ENCODE results near the gene C2orf81. TPM values are rescaled to one million over a fixed set of nuclear protein-coding genes. Genes with fewer than 3 reads are reported as not detected.
A peak's percentile ranks its signal among the peaks of the same experiment; 100 is the strongest.
"Not testable (repeated sequence)": the region's sequence is repeated elsewhere in the genome, so short reads cannot be mapped to it uniquely, and the experiment has no call there.

Gene C2orf81
- total RNA-seq, 1 donor from 2014 or later: 0.52 TPM

- Histone ChIP-seq H3K9me3 (ENCODE audit: control insufficient read depth in 3 of 3, low read length in 3 of 3) (no peaks in the 10 kb centered on the region), H3K27me3 (ENCODE audit: control insufficient read depth in 3 of 3, insufficient read depth in 3 of 3, low read length in 3 of 3) (peaks cover 8 to 23% (median 19%) of the 10 kb centered on the region in 3 donors), H3K4me1 (ENCODE audit: control insufficient read depth in 3 of 3, insufficient read depth in 3 of 3, low read length in 3 of 3) (peaks cover 12 to 15% (median 13%) of the 10 kb centered on the region in 3 donors), H3K9ac (ENCODE audit: low read depth in 1 of 3, low read length in 3 of 3) (no peak overlapping the region), H3K27ac (ENCODE audit: low read depth, low read length) (no peak overlapping the region), H3K36me3 (ENCODE audit: control insufficient read depth in 3 of 3, insufficient read depth in 3 of 3, low read length in 3 of 3) (peaks cover 5 to 17% (median 6%) of the 10 kb centered on the region in 3 donors), H3K4me3 (ENCODE audit: low read length in 3 of 3) (no peak overlapping the region)
Observed at GRCh38 chr2:74423231-74424095, 2.0 kb upstream of the C2orf81 start.

GRCh38 chr2:74420443-74421103, 846 bp downstream of the C2orf81 start:
- H3K4me1 ChIP-seq (ENCODE audit: control insufficient read depth in 3 of 3, insufficient read depth in 3 of 3, low read length in 3 of 3): peaks cover 20 to 22% (median 20%) of the 10 kb centered on the region in 3 donors
- H3K4me3 ChIP-seq (ENCODE audit: low read length in 3 of 3): peak overlapping the region in 1 of 3 donors; percentile 77
- H3K9me3 ChIP-seq (ENCODE audit: control insufficient read depth in 3 of 3, low read length in 3 of 3); H3K9ac ChIP-seq (ENCODE audit: low read depth in 1 of 3, low read length in 3 of 3); H3K27ac ChIP-seq (ENCODE audit: low read depth, low read length); H3K36me3 ChIP-seq (ENCODE audit: control insufficient read depth in 3 of 3, insufficient read depth in 3 of 3, low read length in 3 of 3): not testable (repeated sequence)
- H3K27me3 ChIP-seq (ENCODE audit: control insufficient read depth in 3 of 3, insufficient read depth in 3 of 3, low read length in 3 of 3): peaks cover 15 to 35% (median 24%) of the 10 kb centered on the region in 3 donors

- Histone ChIP-seq H3K36me3 (ENCODE audit: control insufficient read depth in 3 of 3, insufficient read depth in 3 of 3, low read length in 3 of 3) (no peaks in the 10 kb centered on the region), H3K27ac (ENCODE audit: low read depth, low read length) (no peak overlapping the region), H3K4me3 (ENCODE audit: low read length in 3 of 3) (no peak overlapping the region), H3K9ac (ENCODE audit: low read depth in 1 of 3, low read length in 3 of 3) (no peak overlapping the region), H3K27me3 (ENCODE audit: control insufficient read depth in 3 of 3, insufficient read depth in 3 of 3, low read length in 3 of 3) (peaks cover 21 to 40% (median 29%) of the 10 kb centered on the region in 3 donors), H3K4me1 (ENCODE audit: control insufficient read depth in 3 of 3, insufficient read depth in 3 of 3, low read length in 3 of 3) (peaks cover 22 to 27% (median 26%) of the 10 kb centered on the region in 3 donors), H3K9me3 (ENCODE audit: control insufficient read depth in 3 of 3, low read length in 3 of 3) (no peaks in the 10 kb centered on the region)
Observed at GRCh38 chr2:74420006-74420405, 1.4 kb downstream of the C2orf81 start.

- Histone ChIP-seq H3K27ac (ENCODE audit: low read depth, low read length) (no peak overlapping the region), H3K36me3 (ENCODE audit: control insufficient read depth in 3 of 3, insufficient read depth in 3 of 3, low read length in 3 of 3) (no peaks in the 10 kb centered on the region), H3K4me3 (ENCODE audit: low read length in 3 of 3) (no peak overlapping the region), H3K27me3 (ENCODE audit: control insufficient read depth in 3 of 3, insufficient read depth in 3 of 3, low read length in 3 of 3) (peaks cover 23 to 47% (median 35%) of the 10 kb centered on the region in 3 donors), H3K9me3 (ENCODE audit: control insufficient read depth in 3 of 3, low read length in 3 of 3) (no peaks in the 10 kb centered on the region), H3K9ac (ENCODE audit: low read depth in 1 of 3, low read length in 3 of 3) (no peak overlapping the region), H3K4me1 (ENCODE audit: control insufficient read depth in 3 of 3, insufficient read depth in 3 of 3, low read length in 3 of 3) (peaks cover 28 to 34% (median 32%) of the 10 kb centered on the region in 3 donors)
Observed at GRCh38 chr2:74419345-74419744, 2.1 kb downstream of the C2orf81 start.

- no peak overlapping the region for H3K4me3 ChIP-seq (ENCODE audit: low read length in 3 of 3)
Observed at GRCh38 chr2:74418312-74418711, 3.1 kb downstream of the C2orf81 start.

GRCh38 chr2:74417763-74418162, 3.7 kb downstream of the C2orf81 start:
- Histone ChIP-seq H3K27ac (ENCODE audit: low read depth, low read length) (no peak overlapping the region), H3K9me3 (ENCODE audit: control insufficient read depth in 3 of 3, low read length in 3 of 3) (no peaks in the 10 kb centered on the region), H3K36me3 (ENCODE audit: control insufficient read depth in 3 of 3, insufficient read depth in 3 of 3, low read length in 3 of 3) (no peaks in the 10 kb centered on the region), H3K4me1 (ENCODE audit: control insufficient read depth in 3 of 3, insufficient read depth in 3 of 3, low read length in 3 of 3) (peaks cover 31 to 43% (median 35%) of the 10 kb centered on the region in 3 donors), H3K9ac (ENCODE audit: low read depth in 1 of 3, low read length in 3 of 3) (no peak overlapping the region), H3K4me3 (ENCODE audit: low read length in 3 of 3) (no peak overlapping the region), H3K27me3 (ENCODE audit: control insufficient read depth in 3 of 3, insufficient read depth in 3 of 3, low read length in 3 of 3) (peaks cover 23 to 47% (median 39%) of the 10 kb centered on the region in 3 donors)

More at GRCh38 chr2:74418312-74418711, 3.1 kb downstream of the C2orf81 start:
- peaks cover 23 to 52% (median 39%) of the 10 kb centered on the region in 3 donors for H3K27me3 ChIP-seq (ENCODE audit: control insufficient read depth in 3 of 3, insufficient read depth in 3 of 3, low read length in 3 of 3)
- H3K36me3 ChIP-seq (ENCODE audit: control insufficient read depth in 3 of 3, insufficient read depth in 3 of 3, low read length in 3 of 3): no peaks in the 10 kb centered on the region
- H3K9ac ChIP-seq (ENCODE audit: low read depth in 1 of 3, low read length in 3 of 3): peak overlapping the region in 1 of 3 donors; percentile 25
- H3K27ac ChIP-seq (ENCODE audit: low read depth, low read length): no peak overlapping the region
- peaks cover 31 to 39% (median 35%) of the 10 kb centered on the region in 3 donors for H3K4me1 ChIP-seq (ENCODE audit: control insufficient read depth in 3 of 3, insufficient read depth in 3 of 3, low read length in 3 of 3)
- H3K9me3 ChIP-seq (ENCODE audit: control insufficient read depth in 3 of 3, low read length in 3 of 3): no peaks in the 10 kb centered on the region

GRCh38 chr2:74417197-74417596, 4.2 kb downstream of the C2orf81 start:
- H3K4me1 ChIP-seq (ENCODE audit: control insufficient read depth in 3 of 3, insufficient read depth in 3 of 3, low read length in 3 of 3): peaks cover 30 to 41% (median 33%) of the 10 kb centered on the region in 3 donors
- no peak overlapping the region for H3K4me3 ChIP-seq (ENCODE audit: low read length in 3 of 3)
- no peak overlapping the region for H3K27ac ChIP-seq (ENCODE audit: low read depth, low read length)
- no peak overlapping the region for H3K9ac ChIP-seq (ENCODE audit: low read depth in 1 of 3, low read length in 3 of 3)
- peaks cover 23 to 44% (median 37%) of the 10 kb centered on the region in 3 donors for H3K27me3 ChIP-seq (ENCODE audit: control insufficient read depth in 3 of 3, insufficient read depth in 3 of 3, low read length in 3 of 3)
- no peaks in the 10 kb centered on the region for H3K9me3 ChIP-seq (ENCODE audit: control insufficient read depth in 3 of 3, low read length in 3 of 3)
- no peaks in the 10 kb centered on the region for H3K36me3 ChIP-seq (ENCODE audit: control insufficient read depth in 3 of 3, insufficient read depth in 3 of 3, low read length in 3 of 3)

- Histone ChIP-seq H3K4me3 (ENCODE audit: low read length in 3 of 3) (no peak overlapping the region), H3K9me3 (ENCODE audit: control insufficient read depth in 3 of 3, low read length in 3 of 3) (no peaks in the 10 kb centered on the region), H3K9ac (ENCODE audit: low read depth in 1 of 3, low read length in 3 of 3) (no peak overlapping the region), H3K27ac (ENCODE audit: low read depth, low read length) (no peak overlapping the region), H3K36me3 (ENCODE audit: control insufficient read depth in 3 of 3, insufficient read depth in 3 of 3, low read length in 3 of 3) (no peaks in the 10 kb centered on the region), H3K27me3 (ENCODE audit: control insufficient read depth in 3 of 3, insufficient read depth in 3 of 3, low read length in 3 of 3) (peaks cover 23 to 40% (median 33%) of the 10 kb centered on the region in 3 donors), H3K4me1 (ENCODE audit: control insufficient read depth in 3 of 3, insufficient read depth in 3 of 3, low read length in 3 of 3) (peaks cover 26 to 37% (median 29%) of the 10 kb centered on the region in 3 donors)
Observed at GRCh38 chr2:74416778-74417177, 4.6 kb downstream of the C2orf81 start.

- no peak overlapping the region for H3K27ac ChIP-seq (ENCODE audit: low read depth, low read length)
Observed at GRCh38 chr2:74415762-74416395, 5.5 kb downstream of the C2orf81 start.

More at GRCh38 chr2:74415762-74416395, 5.5 kb downstream of the C2orf81 start:
- peaks cover 18 to 32% (median 25%) of the 10 kb centered on the region in 3 donors for H3K27me3 ChIP-seq (ENCODE audit: control insufficient read depth in 3 of 3, insufficient read depth in 3 of 3, low read length in 3 of 3)
- no peaks in the 10 kb centered on the region for H3K9me3 ChIP-seq (ENCODE audit: control insufficient read depth in 3 of 3, low read length in 3 of 3)
- peak overlapping the region; percentile 52 to 75 (median 74) for H3K4me3 ChIP-seq (ENCODE audit: low read length in 3 of 3)
- H3K9ac ChIP-seq (ENCODE audit: low read depth in 1 of 3, low read length in 3 of 3): peak overlapping the region in 2 of 3 donors; percentile 40 to 75
- peaks cover 17 to 30% (median 22%) of the 10 kb centered on the region in 3 donors for H3K4me1 ChIP-seq (ENCODE audit: control insufficient read depth in 3 of 3, insufficient read depth in 3 of 3, low read length in 3 of 3)
- H3K36me3 ChIP-seq (ENCODE audit: control insufficient read depth in 3 of 3, insufficient read depth in 3 of 3, low read length in 3 of 3): no peaks in the 10 kb centered on the region

Data from skeletal muscle tissue (tissue), 4 donors.